ENCODE results near the gene PTPN1.
A peak's percentile ranks its signal among the peaks of the same experiment; 100 is the strongest.
"Not testable (repeated sequence)": the region's sequence is repeated elsewhere in the genome, so short reads cannot be mapped to it uniquely, and the experiment has no call there.

The PTPN1 gene

GRCh38 chr20:50482396-50482981 lies 27.7 kb upstream of the PTPN1 start:
- no peak for DNase-seq

GRCh38 chr20:50484271-50484976 lies 25.8 kb upstream of the PTPN1 start:
- DNase-seq, result no peak

- DNase-seq, result no peak
These were observed 22.8 kb upstream of the PTPN1 start for GRCh38 chr20:50487397-50487796.

- no peak for DNase-seq
These were observed 21.9 kb upstream of the PTPN1 start for GRCh38 chr20:50488236-50488806.

GRCh38 chr20:50491168-50491567 lies 19.0 kb upstream of the PTPN1 start:
- no peak for DNase-seq

- DNase-seq, result peak; percentile 41
These were observed 18.1 kb upstream of the PTPN1 start for GRCh38 chr20:50491926-50492634.

- no peak for DNase-seq
These were observed 16.3 kb upstream of the PTPN1 start for GRCh38 chr20:50493881-50494253.

- no peak for DNase-seq
These were observed 15.8 kb upstream of the PTPN1 start for GRCh38 chr20:50494428-50494827.

GRCh38 chr20:50496773-50497385 lies 13.3 kb upstream of the PTPN1 start:
- no peak for DNase-seq

GRCh38 chr20:50498071-50498776 lies 12.0 kb upstream of the PTPN1 start:
- no peak for DNase-seq

- DNase-seq, result no peak
These were observed 10.2 kb upstream of the PTPN1 start for GRCh38 chr20:50499938-50500337.

- DNase-seq, result no peak
These were observed 8.0 kb upstream of the PTPN1 start for GRCh38 chr20:50501972-50502745.

GRCh38 chr20:50504231-50504823 lies 5.9 kb upstream of the PTPN1 start:
- no peak for DNase-seq

- no peak for DNase-seq
These were observed 4.0 kb upstream of the PTPN1 start for GRCh38 chr20:50506270-50506579.

GRCh38 chr20:50507745-50508144 lies 2.4 kb upstream of the PTPN1 start:
- DNase-seq, result not testable (repeated sequence)

- no peak for DNase-seq
These were observed 1.9 kb upstream of the PTPN1 start for GRCh38 chr20:50508171-50508755.

- no peak for DNase-seq
These were observed 741 bp downstream of the PTPN1 start for GRCh38 chr20:50510706-50511542.

GRCh38 chr20:50512323-50512722 lies 2.1 kb downstream of the PTPN1 start:
- no peak for DNase-seq

- DNase-seq, result no peak
These were observed 3.2 kb downstream of the PTPN1 start for GRCh38 chr20:50513169-50514034.

GRCh38 chr20:50514035-50514337 lies 3.8 kb downstream of the PTPN1 start:
- no peak for DNase-seq
